ENCODE results near the gene IQSEC3.

IQSEC3 gene

GRCh38 chr12:82740-83139 is 16.2 kb downstream of the IQSEC3 start:
- TF ChIP-seq ELF4 (IDR thresholded peaks at IDR 0.05) (no peak), SUZ12 (IDR thresholded peaks at IDR 0.05) (no peak), BHLHE40 (IDR thresholded peaks at IDR 0.05; ENCODE audit: borderline replicate concordance) (no peak), FOXM1 (IDR thresholded peaks at IDR 0.05; ENCODE audit: borderline replicate concordance) (no peak)
- POLR2A ChIA-PET: no interaction called here
- no peak for DNase-seq (ENCODE audit: extremely low spot score)
- CTCF ChIA-PET: no interaction called here

DNA sequence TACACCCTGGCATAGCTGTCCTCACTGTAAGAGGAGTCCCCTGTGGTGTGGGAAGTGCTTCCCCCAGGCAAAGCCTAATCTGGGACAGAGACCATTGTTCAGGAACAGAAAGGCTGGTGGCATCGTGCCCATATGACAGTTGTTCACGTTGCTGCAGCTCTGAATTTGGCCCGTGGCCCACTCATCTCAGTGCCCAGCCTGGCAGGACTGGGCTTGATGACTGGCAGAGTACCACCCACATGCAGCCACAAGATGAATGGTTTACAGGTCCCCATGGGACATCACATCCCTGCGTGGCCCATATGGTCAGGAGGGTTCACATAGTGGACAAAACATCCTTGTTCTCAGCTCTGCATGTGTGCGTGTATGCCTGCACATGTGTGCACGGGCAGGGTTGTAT is 17.5 kb downstream of the IQSEC3 start:
- DNase-seq (ENCODE audit: extremely low spot score): no peak
- ChIA-PET CTCF (no interaction called here), POLR2A (no interaction called here)
- no peak for TF ChIP-seq FOXK2 (IDR thresholded peaks at IDR 0.05)
- TF ChIP-seq FOXA1 (IDR thresholded peaks at IDR 0.05): no peak
- no peak for TF ChIP-seq FOXM1 (IDR thresholded peaks at IDR 0.05; ENCODE audit: borderline replicate concordance)
- TF ChIP-seq NFRKB (IDR thresholded peaks at IDR 0.05): no peak
- no peak for TF ChIP-seq L3MBTL2 (conservative IDR thresholded peaks at IDR 0.05)
- TF ChIP-seq ELF4 (IDR thresholded peaks at IDR 0.05): no peak
- no peak for TF ChIP-seq SUZ12 (IDR thresholded peaks at IDR 0.05)
- no peak for TF ChIP-seq HDGF (IDR thresholded peaks at IDR 0.05; ENCODE audit: borderline replicate concordance)
- no peak for TF ChIP-seq LEF1 (IDR thresholded peaks at IDR 0.05; ENCODE audit: borderline replicate concordance)
- no peak for TF ChIP-seq PKNOX1 (IDR thresholded peaks at IDR 0.05)
- no peak for TF ChIP-seq CTBP1 (IDR thresholded peaks at IDR 0.05; ENCODE audit: borderline replicate concordance)
- TF ChIP-seq ARNT (IDR thresholded peaks at IDR 0.05): no peak
- no peak for TF ChIP-seq SP1 (IDR thresholded peaks at IDR 0.05)

DNA sequence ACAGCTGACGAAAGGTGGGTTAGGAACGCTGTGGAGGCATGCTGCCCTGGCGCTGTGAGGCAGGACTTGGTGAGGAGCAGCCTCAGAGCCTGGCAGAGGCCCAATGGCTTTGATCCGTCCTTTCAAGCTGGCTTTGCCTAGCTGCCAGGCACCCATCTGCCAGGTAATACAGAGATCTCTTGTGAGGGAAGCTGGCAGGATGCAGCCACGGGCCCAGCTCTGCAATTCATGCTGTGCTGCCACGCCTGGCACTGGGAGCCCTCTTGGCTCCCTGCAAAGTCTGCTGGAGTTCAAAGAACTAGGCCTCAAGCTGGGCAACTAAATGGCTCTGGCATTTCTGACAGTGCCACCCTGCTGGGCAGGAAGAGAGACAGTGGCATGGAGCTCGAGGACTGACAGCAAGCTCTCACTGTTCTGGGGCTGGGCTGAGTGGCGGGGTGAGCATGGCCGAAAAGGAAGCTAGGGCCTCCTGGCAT is 18.7 kb downstream of the IQSEC3 start:
- no peak for DNase-seq (ENCODE audit: extremely low spot score)
- TF ChIP-seq TARDBP (IDR thresholded peaks at IDR 0.05) (no peak), FOXK2 (IDR thresholded peaks at IDR 0.05) (no peak), FOXA1 (IDR thresholded peaks at IDR 0.05) (no peak), ARNT (IDR thresholded peaks at IDR 0.05) (no peak), BHLHE40 (IDR thresholded peaks at IDR 0.05; ENCODE audit: borderline replicate concordance) (no peak), HDGF (IDR thresholded peaks at IDR 0.05; ENCODE audit: borderline replicate concordance) (no peak), L3MBTL2 (conservative IDR thresholded peaks at IDR 0.05) (no peak), ELF4 (IDR thresholded peaks at IDR 0.05) (no peak), SUZ12 (IDR thresholded peaks at IDR 0.05) (no peak), PKNOX1 (IDR thresholded peaks at IDR 0.05) (no peak), SP1 (IDR thresholded peaks at IDR 0.05) (no peak)
- POLR2A ChIA-PET: no interaction called here
- CTCF ChIA-PET: no interaction called here

GRCh38 chr12:87315-87714 is 20.7 kb downstream of the IQSEC3 start:
- CTCF ChIA-PET: no interaction called here
- TF ChIP-seq LEF1 (IDR thresholded peaks at IDR 0.05; ENCODE audit: borderline replicate concordance) (no peak), CTBP1 (IDR thresholded peaks at IDR 0.05; ENCODE audit: borderline replicate concordance) (no peak), L3MBTL2 (conservative IDR thresholded peaks at IDR 0.05) (no peak), FOXM1 (IDR thresholded peaks at IDR 0.05; ENCODE audit: borderline replicate concordance) (no peak), ZNF384 (IDR thresholded peaks at IDR 0.05) (no peak), FOXK2 (IDR thresholded peaks at IDR 0.05) (no peak), SUZ12 (IDR thresholded peaks at IDR 0.05) (no peak), SP1 (IDR thresholded peaks at IDR 0.05) (no peak), HDGF (IDR thresholded peaks at IDR 0.05; ENCODE audit: borderline replicate concordance) (no peak), BHLHE40 (IDR thresholded peaks at IDR 0.05; ENCODE audit: borderline replicate concordance) (no peak), TARDBP (IDR thresholded peaks at IDR 0.05) (no peak), NFRKB (IDR thresholded peaks at IDR 0.05) (no peak)
- POLR2A ChIA-PET: no interaction called here
- DNase-seq (ENCODE audit: extremely low spot score): no peak

DNA sequence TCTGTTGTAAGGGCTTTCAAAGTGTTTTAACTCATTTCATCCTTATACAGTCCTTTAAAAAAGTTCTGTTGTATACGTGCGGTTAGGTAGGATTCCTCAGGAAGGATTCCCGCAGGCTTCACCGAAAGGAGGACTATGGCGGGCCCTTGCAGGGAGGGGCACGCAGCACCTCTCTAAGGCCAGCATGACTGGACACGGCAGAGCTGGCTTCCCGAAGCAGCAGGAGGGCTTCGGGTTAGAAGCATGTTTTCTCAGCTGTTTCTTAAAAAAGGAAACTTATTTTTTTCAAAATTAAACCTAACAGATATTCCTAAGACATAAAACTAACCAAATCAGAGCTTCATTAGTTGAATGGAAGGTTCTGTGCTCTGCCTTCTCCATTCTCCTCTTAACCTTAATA is 21.3 kb downstream of the IQSEC3 start:
- POLR2A ChIA-PET: no interaction called here
- DNase-seq (ENCODE audit: extremely low spot score): no peak
- CTCF ChIA-PET: interaction anchor here (0.7 kb wide), 1 partner anchor 64 kb away, joined by 3 read pairs; no protein-coding TSS in a partner anchor
- TF ChIP-seq NFRKB (IDR thresholded peaks at IDR 0.05): no peak

GRCh38 chr12:89653-90052 is 23.1 kb downstream of the IQSEC3 start:
- TF ChIP-seq ELF4 (IDR thresholded peaks at IDR 0.05) (no peak), TARDBP (IDR thresholded peaks at IDR 0.05) (no peak), HDGF (IDR thresholded peaks at IDR 0.05; ENCODE audit: borderline replicate concordance) (no peak), LEF1 (IDR thresholded peaks at IDR 0.05; ENCODE audit: borderline replicate concordance) (no peak), FOXM1 (IDR thresholded peaks at IDR 0.05; ENCODE audit: borderline replicate concordance) (no peak), SUZ12 (IDR thresholded peaks at IDR 0.05) (no peak), FOXA1 (IDR thresholded peaks at IDR 0.05) (no peak), PKNOX1 (IDR thresholded peaks at IDR 0.05) (no peak), SP1 (IDR thresholded peaks at IDR 0.05) (no peak), NFRKB (IDR thresholded peaks at IDR 0.05) (no peak), FOXK2 (IDR thresholded peaks at IDR 0.05) (no peak), ARNT (IDR thresholded peaks at IDR 0.05) (no peak), BHLHE40 (IDR thresholded peaks at IDR 0.05; ENCODE audit: borderline replicate concordance) (no peak), CTBP1 (IDR thresholded peaks at IDR 0.05; ENCODE audit: borderline replicate concordance) (no peak), ZNF384 (IDR thresholded peaks at IDR 0.05) (no peak)
- CTCF ChIA-PET: no interaction called here
- DNase-seq (ENCODE audit: extremely low spot score): no peak
- POLR2A ChIA-PET: no interaction called here

DNA sequence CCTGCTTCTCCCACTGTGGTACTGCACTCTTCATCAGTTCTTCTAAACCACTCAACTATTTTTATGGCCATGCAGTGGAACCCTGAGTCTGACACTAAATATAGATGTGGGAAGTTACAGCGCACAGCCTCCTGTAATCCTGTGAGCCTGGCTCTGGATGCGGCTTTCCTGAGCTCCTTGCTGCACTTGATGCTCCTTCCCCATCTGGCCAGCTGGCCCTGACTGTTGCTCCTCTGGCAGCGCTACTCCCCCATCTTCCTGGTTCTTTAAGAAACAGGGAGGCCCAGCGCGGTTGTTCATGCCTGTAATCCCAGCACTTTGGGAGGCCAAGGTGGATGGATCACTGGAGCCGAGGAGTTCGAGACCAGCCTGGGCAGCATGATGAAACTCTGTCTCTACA is 24.6 kb downstream of the IQSEC3 start:
- no peak for DNase-seq (ENCODE audit: extremely low spot score)
- POLR2A ChIA-PET: no interaction called here
- CTCF ChIA-PET: no interaction called here
- TF ChIP-seq FOXA1 (IDR thresholded peaks at IDR 0.05): no peak
- TF ChIP-seq TARDBP (IDR thresholded peaks at IDR 0.05): no peak
- no peak for TF ChIP-seq BHLHE40 (IDR thresholded peaks at IDR 0.05; ENCODE audit: borderline replicate concordance)
- no peak for TF ChIP-seq PKNOX1 (IDR thresholded peaks at IDR 0.05)
- TF ChIP-seq SP1 (IDR thresholded peaks at IDR 0.05): no peak
- TF ChIP-seq L3MBTL2 (conservative IDR thresholded peaks at IDR 0.05): no peak
- TF ChIP-seq NFRKB (IDR thresholded peaks at IDR 0.05): no peak
- no peak for TF ChIP-seq HDGF (IDR thresholded peaks at IDR 0.05; ENCODE audit: borderline replicate concordance)
- TF ChIP-seq LEF1 (IDR thresholded peaks at IDR 0.05; ENCODE audit: borderline replicate concordance): no peak
- TF ChIP-seq FOXK2 (IDR thresholded peaks at IDR 0.05): no peak
- no peak for TF ChIP-seq FOXM1 (IDR thresholded peaks at IDR 0.05; ENCODE audit: borderline replicate concordance)
- no peak for TF ChIP-seq ARNT (IDR thresholded peaks at IDR 0.05)
- TF ChIP-seq ELF4 (IDR thresholded peaks at IDR 0.05): no peak
- no peak for TF ChIP-seq CTBP1 (IDR thresholded peaks at IDR 0.05; ENCODE audit: borderline replicate concordance)
- no peak for TF ChIP-seq SUZ12 (IDR thresholded peaks at IDR 0.05)
